Hepatocyte (in vitro differentiated cells): ENCODE results near the gene WDR35. TPM values are rescaled to one million over a fixed set of nuclear protein-coding genes. Genes with fewer than 3 reads are reported as not detected.

Experiments used
- DNase-seq: peaks from one replicate; pipeline ENCODE4 v3.0.0-alpha.2; 2016; ENCODE audit warnings: low spot score
- H2AFZ ChIP-seq: fragments of 200-600 bp; sonication (generic); 2 replicates; pipeline ENCODE4 v1.6.0; 2016; ENCODE audit warnings: antibody characterized with exemption, mild to moderate bottlenecking
- H3K27ac ChIP-seq: fragments of 200-600 bp; sonication (generic); 2 replicates; pipeline ENCODE4 v1.5.1; 2016; ENCODE audit warnings: mild to moderate bottlenecking
- H3K27me3 ChIP-seq: fragments of 200-600 bp; sonication (generic); 2 replicates; pipeline ENCODE4 v1.6.1; 2016
- H3K36me3 ChIP-seq: fragments of 200-600 bp; sonication (generic); replicated peaks from 2 replicates; pipeline ENCODE4 v1.5.1; 2016; ENCODE audit warnings: low read depth; ENCODE audit not compliant: insufficient read depth
- H3K4me1 ChIP-seq: fragments of 200-600 bp; sonication (generic); 2 replicates; pipeline ENCODE4 v1.5.1; 2016; ENCODE audit warnings: mild to moderate bottlenecking, moderate library complexity; ENCODE audit not compliant: insufficient read depth
- H3K4me2 ChIP-seq: fragments of 200-600 bp; sonication (generic); 2 replicates; pipeline ENCODE4 v1.6.0; 2016
- H3K4me3 ChIP-seq: fragments of 200-600 bp; sonication (generic); 2 replicates; pipeline ENCODE4 v1.5.1; 2016; ENCODE audit warnings: mild to moderate bottlenecking
- H3K79me2 ChIP-seq: fragments of 200-600 bp; sonication (generic); 2 replicates; pipeline ENCODE4 v1.6.0; 2017; ENCODE audit warnings: mild to moderate bottlenecking
- H3K9me2 ChIP-seq: fragments of 200-600 bp; sonication (generic); replicated peaks from 2 replicates; pipeline ENCODE4 v1.6.0; 2017; ENCODE audit warnings: mild to moderate bottlenecking; ENCODE audit not compliant: insufficient read depth
- H3K9me3 ChIP-seq: fragments of 200-600 bp; sonication (generic); 2 replicates; pipeline ENCODE4 v1.5.1; 2016; ENCODE audit warnings: low read depth, mild to moderate bottlenecking
- H4K20me1 ChIP-seq: fragments of 200-600 bp; sonication (generic); 2 replicates; pipeline ENCODE4 v1.6.0; 2016; ENCODE audit warnings: mild to moderate bottlenecking; ENCODE audit not compliant: insufficient read depth, poor library complexity, severe bottlenecking
- EZH2 ChIP-seq: fragments of 200-600 bp; sonication (generic); IDR thresholded peaks from 2 replicates; pipeline ENCODE4 v1.6.1; 2016; ENCODE audit warnings: antibody characterized with exemption, mild to moderate bottlenecking, borderline replicate concordance
- EZH2phosphoT487 ChIP-seq: fragments of 200-600 bp; sonication (generic); IDR thresholded peaks from one replicate; pipeline ENCODE4 v1.6.1; 2018; ENCODE audit warnings: antibody characterized with exemption, mild to moderate bottlenecking, low read depth, moderate library complexity; ENCODE audit not compliant: unreplicated experiment, severe bottlenecking
- WGBS: methylation state at CpG from one replicate; pipeline ENCODE4 v1.1.6; 2016; ENCODE audit warnings: low lambda C conversion rate; ENCODE audit errors: missing lambda C conversion rate; 5-methylcytosine and 5-hydroxymethylcytosine counted together
- polyA plus RNA-seq: library from polyadenylated mRNA; unstranded; fragments of >200 nt; fragmentation: Nextera tagmentation; extraction: Ambion mirVana; gene quantifications from 2 replicates; pipeline ENCODE4 v1.2.1, GENCODE V29; 2016
- total RNA-seq: library from RNA; depleted of rRNA; stranded (reverse); fragments of >200 nt; gene quantifications from 2 replicates; pipeline ENCODE4 v1.2.3, GENCODE V29; 2014
- TF ChIP-seq, protein P1 (sequence below): fragments of 200-600 bp; sonication (generic); IDR thresholded peaks from 2 replicates; pipeline ENCODE4 v1.5.1; 2016; ENCODE audit warnings: antibody characterized with exemption, mild to moderate bottlenecking; ENCODE audit not compliant: poor library complexity

WDR35 gene
- total and polyA plus RNA-seq, 2 experiments from 2014 or later = 2.0 to 4.6 TPM

GRCh38 chr2:19944205-19944845 lies 45.6 kb downstream of the WDR35 start:
- no peak overlapping the region for H3K4me2 ChIP-seq

GRCh38 chr2:19943189-19943588 lies 46.7 kb downstream of the WDR35 start:
- H3K4me1 ChIP-seq = peaks cover 6% of the 10 kb centered on the region
- H3K4me3 ChIP-seq = no peak overlapping the region
- H3K9me2 ChIP-seq = no peaks in the 10 kb centered on the region
- H2AFZ ChIP-seq = no peak overlapping the region
- WGBS = 23% methylated on average over 1 of the region's 1 CpG
- TF ChIP-seq, protein P1, sequence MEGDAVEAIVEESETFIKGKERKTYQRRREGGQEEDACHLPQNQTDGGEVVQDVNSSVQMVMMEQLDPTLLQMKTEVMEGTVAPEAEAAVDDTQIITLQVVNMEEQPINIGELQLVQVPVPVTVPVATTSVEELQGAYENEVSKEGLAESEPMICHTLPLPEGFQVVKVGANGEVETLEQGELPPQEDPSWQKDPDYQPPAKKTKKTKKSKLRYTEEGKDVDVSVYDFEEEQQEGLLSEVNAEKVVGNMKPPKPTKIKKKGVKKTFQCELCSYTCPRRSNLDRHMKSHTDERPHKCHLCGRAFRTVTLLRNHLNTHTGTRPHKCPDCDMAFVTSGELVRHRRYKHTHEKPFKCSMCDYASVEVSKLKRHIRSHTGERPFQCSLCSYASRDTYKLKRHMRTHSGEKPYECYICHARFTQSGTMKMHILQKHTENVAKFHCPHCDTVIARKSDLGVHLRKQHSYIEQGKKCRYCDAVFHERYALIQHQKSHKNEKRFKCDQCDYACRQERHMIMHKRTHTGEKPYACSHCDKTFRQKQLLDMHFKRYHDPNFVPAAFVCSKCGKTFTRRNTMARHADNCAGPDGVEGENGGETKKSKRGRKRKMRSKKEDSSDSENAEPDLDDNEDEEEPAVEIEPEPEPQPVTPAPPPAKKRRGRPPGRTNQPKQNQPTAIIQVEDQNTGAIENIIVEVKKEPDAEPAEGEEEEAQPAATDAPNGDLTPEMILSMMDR = no peak
- TF ChIP-seq EZH2 (no peak), EZH2phosphoT487 (no peak)
- no peak overlapping the region for H3K4me2 ChIP-seq
- no peaks in the 10 kb centered on the region for H3K79me2 ChIP-seq
- H3K27me3 ChIP-seq = no peaks in the 10 kb centered on the region
- H3K9me3 ChIP-seq = no peaks in the 10 kb centered on the region
- no peak for DNase-seq
- H4K20me1 ChIP-seq = no peaks in the 10 kb centered on the region
- H3K27ac ChIP-seq = no peak overlapping the region
- no peaks in the 10 kb centered on the region for H3K36me3 ChIP-seq

More at GRCh38 chr2:19944205-19944845, 45.6 kb downstream of the WDR35 start:
- no peak overlapping the region for H3K27ac ChIP-seq
- WGBS = 57% methylated on average over 2 of the region's 2 CpGs
- no peaks in the 10 kb centered on the region for H3K36me3 ChIP-seq
- H3K4me1 ChIP-seq = peaks cover 6% of the 10 kb centered on the region
- no peaks in the 10 kb centered on the region for H4K20me1 ChIP-seq
- TF ChIP-seq EZH2phosphoT487 (no peak), EZH2 (no peak)
- TF ChIP-seq, protein P1 = no peak
- DNase-seq = no peak
- no peaks in the 10 kb centered on the region for H3K9me3 ChIP-seq
- H2AFZ ChIP-seq = no peak overlapping the region
- no peak overlapping the region for H3K4me3 ChIP-seq
- H3K27me3 ChIP-seq = no peaks in the 10 kb centered on the region
- H3K79me2 ChIP-seq = no peaks in the 10 kb centered on the region
- H3K9me2 ChIP-seq = no peaks in the 10 kb centered on the region

GRCh38 chr2:19942199-19942598 lies 47.7 kb downstream of the WDR35 start:
- Histone ChIP-seq H3K9me2 (no peaks in the 10 kb centered on the region), H3K4me1 (peaks cover 6% of the 10 kb centered on the region), H3K4me2 (no peak overlapping the region), H3K4me3 (no peak overlapping the region), H4K20me1 (no peaks in the 10 kb centered on the region), H2AFZ (no peak overlapping the region), H3K27me3 (no peaks in the 10 kb centered on the region), H3K9me3 (no peaks in the 10 kb centered on the region), H3K36me3 (no peaks in the 10 kb centered on the region), H3K27ac (no peak overlapping the region), H3K79me2 (no peaks in the 10 kb centered on the region)
- no peak for DNase-seq
- TF ChIP-seq EZH2phosphoT487 = no peak
- TF ChIP-seq, protein P1 = no peak
- TF ChIP-seq EZH2 = no peak
